HCT116 (cell line): Measurements from ENCODE around the gene RFLNA. TPM values are rescaled to one million over a fixed set of nuclear protein-coding genes. Genes with fewer than 3 reads are reported as not detected.

Experiments used
- ATAC-seq: fragments of 200-7000 bp; cut with Tn5 transposase; 2 replicates; pipeline ENCODE4 v1.9.1; 2020; ENCODE audit warnings: mild to moderate bottlenecking, moderate library complexity
- BruUV-seq: library from RNA; stranded (reverse); fragments of 400-500 nt; replicated peaks from 2 replicates; lab custom pipeline; 2021; lab: Mats Ljungman, UMichigan
- CTCF ChIA-PET: fragments of 300-600 bp; sonication (Branson Sonifier 250); formaldehyde crosslinking; loops from one replicate; lab custom pipeline; 2021; ENCODE audit warnings: antibody characterized with exemption; lab: Charles Lee
- POLR2A ChIA-PET: fragments of 300-600, 350-600 bp; sonication (Branson Sonifier 250); formaldehyde crosslinking; loops from one replicate; lab custom pipeline; 2021; ENCODE audit warnings: antibody characterized with exemption; lab: Charles Lee
- RAD21 ChIA-PET, 2 experiments: fragments of 300-600 bp; sonication (Branson Sonifier 250); formaldehyde crosslinking; loops; one replicate each; lab custom pipeline; 2023; ENCODE audit warnings: low total read pairs in 2 of 2; ENCODE audit not compliant: uncharacterized antibody in 2 of 2, unreplicated experiment in 2 of 2, low non-redundant PET in 1 of 2; lab: Charles Lee
- DNase-seq: peaks from one replicate; pipeline ENCODE4 v3.0.0-alpha.2; 2010; ENCODE audit warnings: low read depth, low spot score
- H2AFZ ChIP-seq: fragments of 200-600 bp; shearing (Covaris generic), sonication (generic); 2 replicates; pipeline ENCODE4 v1.6.1; 2017; ENCODE audit warnings: low read depth, mixed run types, mixed read lengths, antibody characterized with exemption, low read length; ENCODE audit not compliant: poor library complexity, severe bottlenecking
- H3K27ac ChIP-seq: 2 replicates; pipeline ENCODE4 v1.5.1; 2012; ENCODE audit warnings: low read depth, low read length
- H3K27me3 ChIP-seq: fragments of 200-600 bp; sonication (generic); 2 replicates; pipeline ENCODE4 v1.6.1; 2016; ENCODE audit warnings: mixed run types, low read length, mixed read lengths; ENCODE audit not compliant: insufficient read depth
- H3K36me3 ChIP-seq, 2 experiments: fragments of 200-500 bp in 1 of 2; fragments of 200-600 bp in 1 of 2; sonication (Bioruptor generic) in 1 of 2; sonication (generic) in 1 of 2; 2 replicates each; pipeline versions ENCODE4 v1.5.1 to v1.6.1; 2014 to 2016; ENCODE audit warnings: low read length in 2 of 2, inconsistent platforms in 1 of 2, mixed read lengths in 1 of 2, mixed run types in 1 of 2; ENCODE audit not compliant: insufficient read depth in 2 of 2, control insufficient read depth in 1 of 2
- H3K4me1 ChIP-seq, 2 experiments: fragments of 200-600 bp in 1 of 2; sonication (generic) in 1 of 2; 2 replicates each; pipeline versions ENCODE4 v1.5.1 to v1.6.1; 2012 to 2017; ENCODE audit warnings: low read length in 2 of 2, inconsistent platforms in 1 of 2, mild to moderate bottlenecking in 1 of 2, mixed read lengths in 1 of 2, mixed run types in 1 of 2, moderate library complexity in 1 of 2; ENCODE audit not compliant: insufficient read depth in 2 of 2, control insufficient read depth in 1 of 2
- H3K4me2 ChIP-seq: fragments of 200-600 bp; sonication (generic); 2 replicates; pipeline ENCODE4 v1.6.1; 2017; ENCODE audit warnings: mixed run types, low read length, mixed read lengths
- H3K4me3 ChIP-seq, 2 experiments: fragments of 200-600 bp in 1 of 2; sonication (generic) in 1 of 2; replicated peaks in 1 of 2; 2 replicates each; pipeline ENCODE4 v1.5.1; 2011 to 2016; ENCODE audit warnings: low read length in 2 of 2, control low read depth in 1 of 2, low read depth in 1 of 2, mild to moderate bottlenecking in 1 of 2, mixed read lengths in 1 of 2, mixed run types in 1 of 2
- H3K79me2 ChIP-seq: fragments of 200-600 bp; sonication (generic); 2 replicates; pipeline ENCODE4 v1.6.1; 2017; ENCODE audit warnings: mild to moderate bottlenecking, mixed run types, low read length, moderate library complexity, mixed read lengths; ENCODE audit not compliant: insufficient read depth
- H3K9ac ChIP-seq: fragments of 200-600 bp; sonication (generic); 2 replicates; pipeline ENCODE4 v1.6.1; 2016; ENCODE audit warnings: low read length, mixed read lengths
- H3K9me2 ChIP-seq: fragments of 200-600 bp; sonication (generic), shearing (Covaris generic); 2 replicates; pipeline ENCODE4 v1.6.1; 2017; ENCODE audit warnings: mixed run types, mild to moderate bottlenecking, moderate library complexity; ENCODE audit not compliant: insufficient read depth
- H3K9me3 ChIP-seq, 2 experiments: fragments of 200-500 bp in 1 of 2; fragments of 200-600 bp in 1 of 2; sonication (Bioruptor generic) in 1 of 2; sonication (generic) in 1 of 2; 2 replicates each; pipeline ENCODE4 v1.6.1; 2014 to 2017; ENCODE audit warnings: low read length in 2 of 2, mixed read lengths in 2 of 2, inconsistent platforms in 1 of 2, low read depth in 1 of 2, mild to moderate bottlenecking in 1 of 2, mixed run types in 1 of 2, moderate library complexity in 1 of 2; ENCODE audit not compliant: control insufficient read depth in 1 of 2, insufficient read depth in 1 of 2
- H4K20me1 ChIP-seq: fragments of 200-600 bp; sonication (generic), shearing (Covaris generic); 2 replicates; pipeline ENCODE4 v1.6.1; 2017; ENCODE audit warnings: mixed run types, mild to moderate bottlenecking, moderate library complexity; ENCODE audit not compliant: insufficient read depth
- CEBPB ChIP-seq: IDR thresholded peaks from 2 replicates; pipeline ENCODE4 v1.6.1; 2012; ENCODE audit warnings: low read depth
- EGR1 ChIP-seq: IDR thresholded peaks from 2 replicates; pipeline ENCODE4 v1.6.1; 2012; ENCODE audit warnings: low read depth
- EZH2 ChIP-seq: fragments of 200-600 bp; sonication (generic); IDR thresholded peaks from 2 replicates; pipeline ENCODE4 v1.6.1; 2017; ENCODE audit warnings: antibody characterized with exemption, mixed run types
- FOSL1 ChIP-seq: IDR thresholded peaks from 2 replicates; pipeline ENCODE4 v1.6.1; 2012; ENCODE audit warnings: low read depth
- JUND ChIP-seq: IDR thresholded peaks from 2 replicates; pipeline ENCODE4 v1.6.1; 2012
- POLR2A ChIP-seq: IDR thresholded peaks from 2 replicates; pipeline ENCODE4 v1.7.0; 2011; ENCODE audit warnings: borderline replicate concordance; ENCODE audit not compliant: insufficient read depth, insufficient read length; ENCODE audit errors: extremely low read depth
- RAD21 ChIP-seq: IDR thresholded peaks from 2 replicates; pipeline ENCODE4 v1.6.1; 2012; ENCODE audit warnings: low read depth, mild to moderate bottlenecking
- TCF7L2 ChIP-seq: IDR thresholded peaks from 2 replicates; pipeline ENCODE4 v1.7.0; 2011; ENCODE audit warnings: borderline replicate concordance, inconsistent platforms; ENCODE audit not compliant: insufficient read depth, insufficient read length; ENCODE audit errors: extremely low read depth
- YY1 ChIP-seq: IDR thresholded peaks from 2 replicates; pipeline ENCODE4 v1.6.1; 2011; ENCODE audit warnings: low read length, low read depth, moderate library complexity, mild to moderate bottlenecking; ENCODE audit not compliant: insufficient replicate concordance; ENCODE audit errors: extremely low read depth
- ZNF274 ChIP-seq: fragments of 200-500 bp; sonication (Bioruptor generic); IDR thresholded peaks from 2 replicates; pipeline ENCODE4 v1.6.1; 2014; ENCODE audit warnings: mild to moderate bottlenecking, low read depth, low read length, inconsistent platforms
- intact Hi-C: fragments of 100-400 bp; cut with micrococcal nuclease; formaldehyde crosslinking; loops from 2 replicates; pipeline ENCODE4 v1.10.0; 2022
- total RNA-seq: library from RNA; stranded (reverse); gene quantifications from one replicate; pipeline ENCODE4 v1.2.1, GENCODE V29; 2021; ENCODE audit not compliant: unreplicated experiment
- TF ChIP-seq, protein P1 (sequence below), 3 experiments: fragments of 200-600 bp in 1 of 3; sonication (generic) in 1 of 3; IDR thresholded peaks in 2 of 3; conservative IDR thresholded peaks in 1 of 3; 2 replicates each; pipeline ENCODE4 v1.5.1; 2012 to 2017; ENCODE audit warnings: low read depth in 2 of 3, low read length in 2 of 3, antibody characterized with exemption in 1 of 3, borderline replicate concordance in 1 of 3, control low read depth in 1 of 3, mild to moderate bottlenecking in 1 of 3, mixed read lengths in 1 of 3, mixed run types in 1 of 3, moderate library complexity in 1 of 3; ENCODE audit not compliant: insufficient read depth in 1 of 3

The RFLNA gene
- total RNA-seq, 1 experiment from 2014 or later: not detected

DNA sequence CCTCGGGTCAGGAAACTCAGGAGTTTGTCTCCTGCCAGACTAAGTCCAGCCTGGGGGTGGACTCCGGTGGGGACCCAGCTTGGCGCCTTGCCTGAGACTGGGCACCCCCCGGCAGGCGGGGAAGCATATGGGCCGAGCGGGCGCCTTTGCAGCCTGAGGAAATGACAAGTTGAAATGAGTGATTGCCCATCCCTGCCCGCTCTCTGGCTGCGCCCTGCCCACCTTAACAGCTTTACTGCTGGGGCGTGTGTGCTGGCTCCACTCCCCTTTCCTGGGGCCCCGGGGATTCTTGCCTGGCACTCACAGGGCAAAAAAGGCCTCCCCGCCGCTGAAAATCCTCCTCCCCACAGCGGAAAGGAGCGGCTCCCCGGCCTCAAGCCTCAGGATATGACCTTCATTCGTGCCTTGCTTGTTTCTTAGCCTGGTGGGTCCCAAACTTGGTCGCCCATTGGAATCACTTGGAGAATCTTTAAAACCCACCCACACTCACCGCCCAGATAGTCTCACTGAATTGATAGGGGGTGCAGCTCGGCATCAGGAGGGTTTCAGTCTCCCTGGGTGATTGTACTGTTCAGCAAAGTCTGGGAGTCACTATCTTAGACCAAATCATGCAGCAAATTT lies 1.5 kb downstream of the RFLNA start:
- ATAC-seq (no peak), DNase-seq (no peak)
- intact Hi-C loops: no loop called here
- Histone ChIP-seq H3K36me3 (no peaks in the 10 kb centered on the region), H3K9ac (no peak overlapping the region), H4K20me1 (no peaks in the 10 kb centered on the region), H3K4me2 (no peak overlapping the region), H3K4me1 (no peaks in the 10 kb centered on the region), H3K9me2 (no peaks in the 10 kb centered on the region), H2AFZ (no peak overlapping the region), H3K27me3 (no peaks in the 10 kb centered on the region), H3K79me2 (no peaks in the 10 kb centered on the region), H3K9me3 (no peaks in the 10 kb centered on the region), H3K4me3 (no peak overlapping the region), H3K27ac (no peak overlapping the region)
- no TSS peak for BruUV-seq
- TF ChIP-seq, protein P1, sequence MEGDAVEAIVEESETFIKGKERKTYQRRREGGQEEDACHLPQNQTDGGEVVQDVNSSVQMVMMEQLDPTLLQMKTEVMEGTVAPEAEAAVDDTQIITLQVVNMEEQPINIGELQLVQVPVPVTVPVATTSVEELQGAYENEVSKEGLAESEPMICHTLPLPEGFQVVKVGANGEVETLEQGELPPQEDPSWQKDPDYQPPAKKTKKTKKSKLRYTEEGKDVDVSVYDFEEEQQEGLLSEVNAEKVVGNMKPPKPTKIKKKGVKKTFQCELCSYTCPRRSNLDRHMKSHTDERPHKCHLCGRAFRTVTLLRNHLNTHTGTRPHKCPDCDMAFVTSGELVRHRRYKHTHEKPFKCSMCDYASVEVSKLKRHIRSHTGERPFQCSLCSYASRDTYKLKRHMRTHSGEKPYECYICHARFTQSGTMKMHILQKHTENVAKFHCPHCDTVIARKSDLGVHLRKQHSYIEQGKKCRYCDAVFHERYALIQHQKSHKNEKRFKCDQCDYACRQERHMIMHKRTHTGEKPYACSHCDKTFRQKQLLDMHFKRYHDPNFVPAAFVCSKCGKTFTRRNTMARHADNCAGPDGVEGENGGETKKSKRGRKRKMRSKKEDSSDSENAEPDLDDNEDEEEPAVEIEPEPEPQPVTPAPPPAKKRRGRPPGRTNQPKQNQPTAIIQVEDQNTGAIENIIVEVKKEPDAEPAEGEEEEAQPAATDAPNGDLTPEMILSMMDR (IDR thresholded peaks at IDR 0.05 in 2 of 3, conservative IDR thresholded peaks at IDR 0.05 in 1 of 3; ENCODE audit: borderline replicate concordance in 1 of 3, insufficient read depth in 1 of 3, low read depth in 2 of 3, low read length in 2 of 3): no peak
- TF ChIP-seq JUND (no peak), POLR2A (no peak), YY1 (no peak), CEBPB (no peak), FOSL1 (no peak), EZH2 (no peak), RAD21 (no peak), EGR1 (no peak), TCF7L2 (no peak), ZNF274 (no peak)
- RAD21 ChIA-PET: no interaction called here
- POLR2A ChIA-PET: no interaction called here
- CTCF ChIA-PET: no interaction called here
